HepG2 (cell line): ENCODE results near the gene ZBTB7C. TPM values are rescaled to one million over a fixed set of nuclear protein-coding genes. Genes with fewer than 3 reads are reported as not detected.

Experiments used
- ATAC-seq: fragments of 200-7000 bp; cut with Tn5 transposase; 3 replicates; pipeline ENCODE4 v1.9.1; 2020; ENCODE audit warnings: mild to moderate bottlenecking, moderate library complexity
- BruUV-seq: library from RNA; stranded (reverse); fragments of 400-500 nt; replicated peaks from 2 replicates; lab custom pipeline; 2021; lab: Mats Ljungman, UMichigan
- CTCF ChIA-PET: fragments of 300-600 bp; formaldehyde crosslinking; extraction: SDS; loops from one replicate; lab custom pipeline; 2021; ENCODE audit warnings: low total read pairs, inconsistent platforms, low intra/inter-chr PET ratio; lab: Yijun Ruan, JAX
- POLR2A ChIA-PET: fragments of 350-600 bp; sonication (Branson Sonifier 250); formaldehyde crosslinking; loops from one replicate; lab custom pipeline; 2020; ENCODE audit warnings: antibody characterized with exemption, inconsistent platforms; lab: Yijun Ruan, JAX
- DNase-seq: peaks from one replicate; pipeline ENCODE4 v3.0.0-alpha.2; 2015; ENCODE audit warnings: low spot score
- FAIRE-seq: peaks from 3 replicates; lab custom pipeline; 2011; peaks lifted over from hg19 to GRCh38; lab: Jason Lieb, UNC
- H2AFZ ChIP-seq: one replicate; pipeline ENCODE4 v1.6.1; 2011; ENCODE audit warnings: low read length, inconsistent platforms
- H3K27ac ChIP-seq: fragments of 300-600 bp; 3 replicates; pipeline ENCODE4 v1.8.0; 2011; ENCODE audit warnings: mixed run types, mild to moderate bottlenecking, mixed read lengths, low read length, inconsistent platforms; ENCODE audit not compliant: insufficient read depth; ENCODE audit errors: extremely low read length
- H3K27me3 ChIP-seq, 2 experiments: fragments of 200-600 bp in 1 of 2; 2 replicates in 1 of 2; 3 replicates in 1 of 2; pipeline versions ENCODE4 v1.6.0 to v1.8.0; 2011; ENCODE audit warnings: low read length in 2 of 2, mild to moderate bottlenecking in 2 of 2, moderate library complexity in 2 of 2, inconsistent platforms in 1 of 2; ENCODE audit not compliant: insufficient read depth in 2 of 2, control insufficient read depth in 1 of 2
- H3K36me3 ChIP-seq, 2 experiments: fragments of 200-600 bp in 1 of 2; replicated peaks in 1 of 2; 2 replicates in 1 of 2; 3 replicates in 1 of 2; pipeline versions ENCODE4 v1.5.1 to v1.8.0; 2011; ENCODE audit warnings: low read length in 2 of 2, inconsistent platforms in 1 of 2; ENCODE audit not compliant: insufficient read depth in 2 of 2, control insufficient read depth in 1 of 2
- H3K4me1 ChIP-seq: 2 replicates; pipeline ENCODE4 v1.5.1; 2012; ENCODE audit warnings: low read length, inconsistent platforms; ENCODE audit not compliant: insufficient read depth
- H3K4me2 ChIP-seq: 2 replicates; pipeline ENCODE4 v1.6.0; 2011; ENCODE audit warnings: low read depth, low read length, inconsistent platforms
- H3K4me3 ChIP-seq, 3 experiments: fragments of 200-600 bp in 1 of 3; sonication (generic), shearing (Covaris generic) in 1 of 3; replicated peaks in 1 of 3; 2 replicates each; pipeline ENCODE4 v1.5.1; 2011 to 2016; ENCODE audit warnings: low read length in 3 of 3, inconsistent platforms in 2 of 3, low read depth in 2 of 3, mild to moderate bottlenecking in 2 of 3, control low read depth in 1 of 3, mixed read lengths in 1 of 3; ENCODE audit not compliant: insufficient read depth in 1 of 3
- H3K79me2 ChIP-seq: one replicate; pipeline ENCODE4 v1.6.1; 2011; ENCODE audit warnings: low read length, inconsistent platforms; ENCODE audit not compliant: insufficient read depth
- H3K9ac ChIP-seq: 2 replicates; pipeline ENCODE4 v1.6.0; 2011; ENCODE audit warnings: mild to moderate bottlenecking, low read depth, low read length, inconsistent platforms; ENCODE audit not compliant: insufficient read depth
- H3K9me3 ChIP-seq: 2 replicates; pipeline ENCODE4 v1.5.1; 2012; ENCODE audit warnings: mild to moderate bottlenecking, low read length
- H4K20me1 ChIP-seq: 2 replicates; pipeline ENCODE4 v1.6.0; 2011; ENCODE audit warnings: inconsistent platforms, mild to moderate bottlenecking, low read length, moderate library complexity; ENCODE audit not compliant: insufficient read depth
- ATAD3A ChIP-seq: sonication (generic); formaldehyde crosslinking; IDR thresholded peaks from 2 replicates; pipeline ENCODE4 v1.4.0; 2020; ENCODE audit warnings: missing genetic modification reagents
- CREB1 ChIP-seq, 2 experiments: fragments of 450-650 bp in 1 of 2; IDR thresholded peaks; 2 replicates each; pipeline ENCODE4 v1.6.1; 2016 to 2017; ENCODE audit warnings: control low read depth in 1 of 2, mild to moderate bottlenecking in 1 of 2, missing compliant biosample characterization in 1 of 2, missing genetic modification characterization in 1 of 2
- FOXO1 ChIP-seq: sonication (generic); formaldehyde crosslinking; IDR thresholded peaks from 2 replicates; pipeline ENCODE4 v1.4.0; 2020; ENCODE audit warnings: missing genetic modification reagents
- GABPB1 ChIP-seq: IDR thresholded peaks from 2 replicates; pipeline ENCODE4 v1.6.1; 2016; ENCODE audit warnings: mild to moderate bottlenecking, missing genetic modification reagents, moderate library complexity, missing compliant biosample characterization
- MAFF ChIP-seq: IDR thresholded peaks from 2 replicates; pipeline ENCODE4 v1.6.1; 2011; ENCODE audit warnings: low read depth, low read length, improper control_type of control experiment
- RAD51 ChIP-seq: fragments of 450-650 bp; IDR thresholded peaks from 2 replicates; pipeline ENCODE4 v1.6.1; 2016; ENCODE audit warnings: borderline replicate concordance
- RFX3 ChIP-seq: IDR thresholded peaks from 2 replicates; pipeline ENCODE4 v1.6.1; 2016; ENCODE audit warnings: missing biosample characterization, missing genetic modification reagents
- SUZ12 ChIP-seq: fragments of 150-350 bp; IDR thresholded peaks from 2 replicates; pipeline ENCODE4 v1.6.1; 2014; ENCODE audit warnings: low read depth, low read length
- THAP9 ChIP-seq: sonication (generic); formaldehyde crosslinking; IDR thresholded peaks from 2 replicates; pipeline ENCODE4; 2020; ENCODE audit warnings: missing genetic modification reagents, mild to moderate bottlenecking, borderline replicate concordance
- ZFP91 ChIP-seq: sonication (generic); formaldehyde crosslinking; IDR thresholded peaks from 2 replicates; pipeline ENCODE4 v1.9.0; 2022; ENCODE audit warnings: missing genetic modification reagents, mild to moderate bottlenecking, borderline replicate concordance
- ZFX ChIP-seq: sonication (generic); formaldehyde crosslinking; IDR thresholded peaks from 2 replicates; pipeline ENCODE4 v1.4.0; 2020; ENCODE audit warnings: mild to moderate bottlenecking, low read depth, missing genetic modification reagents, moderate library complexity
- ZNF296 ChIP-seq: sonication (generic); formaldehyde crosslinking; conservative IDR thresholded peaks from 2 replicates; pipeline ENCODE4 v1.5.0; 2020; ENCODE audit warnings: mild to moderate bottlenecking, missing genetic modification reagents
- ZNF513 ChIP-seq: sonication (generic); formaldehyde crosslinking; conservative IDR thresholded peaks from 2 replicates; pipeline ENCODE4 v1.5.0; 2020; ENCODE audit warnings: missing genetic modification reagents
- ZNF564 ChIP-seq: sonication (generic); formaldehyde crosslinking; IDR thresholded peaks from 2 replicates; pipeline ENCODE4 v1.8.1; 2023; ENCODE audit warnings: mild to moderate bottlenecking, missing genetic modification reagents
- ZNF580 ChIP-seq: IDR thresholded peaks from 2 replicates; pipeline ENCODE4 v1.6.1; 2016; ENCODE audit warnings: low read depth, borderline replicate concordance
- ZNF710 ChIP-seq: sonication (generic); formaldehyde crosslinking; IDR thresholded peaks from 2 replicates; pipeline ENCODE4 v1.5.0; 2020; ENCODE audit warnings: mild to moderate bottlenecking, missing genetic modification reagents, borderline replicate concordance
- ZNF768 ChIP-seq: sonication (generic); formaldehyde crosslinking; IDR thresholded peaks from 2 replicates; pipeline ENCODE4 v1.4.0; 2020; ENCODE audit warnings: missing genetic modification reagents
- WGBS: methylation state at CpG from one replicate; pipeline ENCODE4 v1.1.6; 2017; ENCODE audit warnings: low lambda C conversion rate; 5-methylcytosine and 5-hydroxymethylcytosine counted together
- in situ Hi-C: cut with HindIII; loops from 2 replicates; pipeline ENCODE4 v1.10.0; 2017; ENCODE audit warnings: low pct_unique_long_range_greater_than_20kb; ENCODE audit not compliant: extremely low pct_ligation_motif_present
- intact Hi-C: fragments of 100-400 bp; cut with micrococcal nuclease; formaldehyde crosslinking; loops from one replicate; pipeline ENCODE4 v1.10.0; 2022; ENCODE audit not compliant: unreplicated experiment
- polyA plus RNA-seq, 8 experiments: library from polyadenylated mRNA; depleted of rRNA in 3 of 8; stranded (reverse) in 7 of 8; unstranded in 1 of 8; fragments of >200 nt; fragmentation: Illumina TruSeq in 4 of 8; extraction: Trizol in 4 of 8; gene quantifications; 2 replicates each; pipeline versions ENCODE4 v1.2.1 to v1.2.3, GENCODE V29; 2011 to 2016; ENCODE audit warnings: low read depth in 4 of 8, missing spikeins in 1 of 8, mixed read lengths in 1 of 8; ENCODE audit not compliant: insufficient read depth in 1 of 8
- total RNA-seq, 5 experiments: library from RNA; depleted of rRNA; stranded (reverse); fragments of >200 nt; fragmentation: Illumina TruSeq; extraction: Trizol; gene quantifications; 2 replicates each; pipeline ENCODE4 v1.2.3, GENCODE V29; 2016; ENCODE audit warnings: low read depth in 1 of 5

ZBTB7C gene
- total and polyA plus RNA-seq, 2 of the 13 experiments (the other 11 are each of a cell fraction or from before 2014, with no cell fraction given): 0.01 to 0.04 TPM

- no peaks in the 10 kb centered on the region for H4K20me1 ChIP-seq
- no peak for DNase-seq
- no peak overlapping the region for H3K4me3 ChIP-seq
- in situ Hi-C loops (no loop called here), intact Hi-C loops (no loop called here)
- BruUV-seq: no TSS peak
- H3K36me3 ChIP-seq: no peaks in the 10 kb centered on the region
- no peaks in the 10 kb centered on the region for H3K79me2 ChIP-seq
- H3K4me1 ChIP-seq: no peaks in the 10 kb centered on the region
- H3K4me2 ChIP-seq: no peak overlapping the region
- H3K9ac ChIP-seq: no peak overlapping the region
- ATAC-seq: no peak
- CTCF ChIA-PET: no interaction called here
- H3K27ac ChIP-seq: no peak overlapping the region
- POLR2A ChIA-PET: no interaction called here
- no peak overlapping the region for H2AFZ ChIP-seq
- FAIRE-seq: no peak
- no peaks in the 10 kb centered on the region for H3K9me3 ChIP-seq
- WGBS: 5% methylated on average over 5 of the region's 6 CpGs
- peaks cover 5 to 26% of the 10 kb centered on the region in 2 experiments; a peak in 3 of 5 replicates for H3K27me3 ChIP-seq
- TF ChIP-seq FOXO1 (no peak), RAD51 (no peak), ZNF580 (CRISPR knock-in tag) (no peak), ATAD3A (CRISPR knock-in tag) (no peak), CREB1 (IDR thresholded peaks at IDR 0.05) (no peak), CREB1 (CRISPR knock-in tag; IDR thresholded peaks at IDR 0.05) (no peak), ZNF710 (no peak), ZFP91 (CRISPR knock-in tag) (no peak), ZNF564 (no peak), ZFX (CRISPR knock-in tag) (no peak), MAFF (no peak), RFX3 (no peak), SUZ12 (no peak), GABPB1 (CRISPR knock-in tag) (no peak), ZNF513 (CRISPR knock-in tag) (no peak), THAP9 (CRISPR knock-in tag) (no peak), ZNF768 (CRISPR knock-in tag) (no peak), ZNF296 (CRISPR knock-in tag) (no peak)
These were observed 95.4 kb downstream of the ZBTB7C start for GRCh38 chr18:48313792-48314191.
